Measurements from ENCODE around the gene VASH1. TPM values are rescaled to one million over a fixed set of nuclear protein-coding genes. Genes with fewer than 3 reads are reported as not detected.
"Not testable (repeated sequence)": the region's sequence is repeated elsewhere in the genome, so short reads cannot be mapped to it uniquely, and the experiment has no call there.

The VASH1 gene
- total and polyA plus RNA-seq, 2 donors from 2014 or later: 4.1 to 14.7 TPM

DNA sequence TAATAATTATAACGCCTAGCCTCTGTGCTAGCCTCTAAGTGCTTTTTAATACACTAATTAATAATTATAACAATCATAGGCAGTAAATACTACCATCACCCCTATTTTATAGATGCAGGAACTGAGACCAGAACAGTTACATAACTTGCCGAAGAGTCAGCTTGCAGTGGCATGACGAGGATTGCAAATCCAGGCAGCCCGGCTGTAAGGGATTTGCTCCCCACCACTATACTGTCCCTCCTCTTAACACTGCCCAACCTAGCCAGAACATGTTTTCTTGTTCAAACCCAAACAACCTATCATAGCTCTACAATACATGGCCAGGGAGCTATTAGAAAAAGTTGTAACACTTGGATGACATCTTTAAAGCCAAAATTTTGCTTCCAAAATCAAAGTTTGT lies 33.9 kb upstream of the VASH1 start:
- H3K27ac ChIP-seq (ENCODE audit: low read depth in 2 of 2, low read length in 2 of 2): no peak overlapping the region

DNA sequence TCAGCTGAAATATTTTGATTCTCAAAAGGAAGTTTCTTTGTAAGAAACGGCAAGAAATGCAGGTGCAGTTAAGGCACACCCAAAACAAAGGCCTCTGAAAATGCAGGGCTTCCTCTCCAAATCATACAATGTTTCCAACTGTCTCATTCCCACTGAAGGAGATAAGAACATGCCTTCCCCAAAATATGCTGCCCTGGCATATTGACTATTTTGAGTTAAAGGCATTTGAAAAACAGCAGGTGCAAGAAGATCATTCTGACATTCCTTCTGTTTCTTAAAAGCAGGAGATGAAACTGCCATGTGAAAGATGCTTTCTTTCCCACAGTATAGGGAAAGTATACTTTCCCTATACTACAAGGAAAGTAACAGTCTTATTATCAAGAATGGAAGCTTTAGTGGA lies 33.4 kb upstream of the VASH1 start:
- FAIRE-seq (no peak), DNase-seq (no peak)
- H3K27ac ChIP-seq (ENCODE audit: low read depth in 2 of 2, low read length in 2 of 2): no peak overlapping the region
- no peak overlapping the region for H3K4me3 ChIP-seq (ENCODE audit: low read length in 3 of 3)
- TF ChIP-seq, protein P1, sequence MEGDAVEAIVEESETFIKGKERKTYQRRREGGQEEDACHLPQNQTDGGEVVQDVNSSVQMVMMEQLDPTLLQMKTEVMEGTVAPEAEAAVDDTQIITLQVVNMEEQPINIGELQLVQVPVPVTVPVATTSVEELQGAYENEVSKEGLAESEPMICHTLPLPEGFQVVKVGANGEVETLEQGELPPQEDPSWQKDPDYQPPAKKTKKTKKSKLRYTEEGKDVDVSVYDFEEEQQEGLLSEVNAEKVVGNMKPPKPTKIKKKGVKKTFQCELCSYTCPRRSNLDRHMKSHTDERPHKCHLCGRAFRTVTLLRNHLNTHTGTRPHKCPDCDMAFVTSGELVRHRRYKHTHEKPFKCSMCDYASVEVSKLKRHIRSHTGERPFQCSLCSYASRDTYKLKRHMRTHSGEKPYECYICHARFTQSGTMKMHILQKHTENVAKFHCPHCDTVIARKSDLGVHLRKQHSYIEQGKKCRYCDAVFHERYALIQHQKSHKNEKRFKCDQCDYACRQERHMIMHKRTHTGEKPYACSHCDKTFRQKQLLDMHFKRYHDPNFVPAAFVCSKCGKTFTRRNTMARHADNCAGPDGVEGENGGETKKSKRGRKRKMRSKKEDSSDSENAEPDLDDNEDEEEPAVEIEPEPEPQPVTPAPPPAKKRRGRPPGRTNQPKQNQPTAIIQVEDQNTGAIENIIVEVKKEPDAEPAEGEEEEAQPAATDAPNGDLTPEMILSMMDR (IDR thresholded peaks at IDR 0.05; ENCODE audit: borderline replicate concordance, extremely low read depth, insufficient read depth): no peak
- H3K4me1 ChIP-seq (ENCODE audit: control insufficient read depth in 2 of 3, insufficient read depth in 2 of 3, low read depth in 1 of 3, low read length in 3 of 3): no peaks in the 10 kb centered on the region
- H3K9me3 ChIP-seq (ENCODE audit: control insufficient read depth in 2 of 3, insufficient read depth in 1 of 3, low read length in 3 of 3): no peaks in the 10 kb centered on the region
- no peaks in the 10 kb centered on the region for H3K36me3 ChIP-seq (ENCODE audit: control insufficient read depth in 2 of 3, insufficient read depth in 3 of 3, low read length in 3 of 3)
- H3K27me3 ChIP-seq (ENCODE audit: control insufficient read depth, insufficient read depth, low read length): no peaks in the 10 kb centered on the region
- intact Hi-C loops (cut with DNase I): no loop called here
- H3K9ac ChIP-seq (ENCODE audit: low read length in 3 of 3): no peak overlapping the region

More for the DNA sequence above, 33.9 kb upstream of the VASH1 start:
- Histone ChIP-seq H3K9ac (ENCODE audit: low read length in 3 of 3) (no peak overlapping the region), H3K4me3 (ENCODE audit: low read length in 3 of 3) (no peak overlapping the region), H3K27me3 (ENCODE audit: control insufficient read depth, insufficient read depth, low read length) (no peaks in the 10 kb centered on the region), H3K4me1 (ENCODE audit: control insufficient read depth in 2 of 3, insufficient read depth in 2 of 3, low read depth in 1 of 3, low read length in 3 of 3) (no peaks in the 10 kb centered on the region), H3K9me3 (ENCODE audit: control insufficient read depth in 2 of 3, insufficient read depth in 1 of 3, low read length in 3 of 3) (no peaks in the 10 kb centered on the region), H3K36me3 (ENCODE audit: control insufficient read depth in 2 of 3, insufficient read depth in 3 of 3, low read length in 3 of 3) (no peaks in the 10 kb centered on the region)
- DNase-seq (no peak), FAIRE-seq (no peak)
- TF ChIP-seq, protein P1 (IDR thresholded peaks at IDR 0.05; ENCODE audit: borderline replicate concordance, extremely low read depth, insufficient read depth): no peak
- intact Hi-C loops (cut with DNase I): no loop called here

DNA sequence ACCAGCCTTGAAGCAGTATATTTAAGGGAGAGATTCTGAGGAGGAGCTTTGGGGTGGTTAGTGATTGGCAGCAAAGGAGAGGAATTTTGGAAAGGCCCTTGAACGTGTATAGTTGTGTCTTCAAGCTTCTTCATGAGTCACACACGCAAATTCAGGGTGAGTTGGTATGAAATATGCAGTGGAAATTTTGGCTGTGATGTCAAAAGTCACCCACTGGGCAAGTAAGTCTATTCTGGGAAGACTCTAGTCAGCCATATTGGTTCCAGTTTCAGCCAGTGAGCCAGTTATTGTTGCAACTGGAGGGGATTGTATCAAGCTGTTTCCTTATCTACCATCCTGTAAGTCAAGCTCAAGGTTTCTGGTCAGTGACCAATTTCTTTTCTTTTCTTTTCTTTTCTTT lies 32.0 kb upstream of the VASH1 start:
- TF ChIP-seq, protein P1 (IDR thresholded peaks at IDR 0.05; ENCODE audit: borderline replicate concordance, extremely low read depth, insufficient read depth): no peak
- Histone ChIP-seq H3K27me3 (ENCODE audit: control insufficient read depth, insufficient read depth, low read length) (no peaks in the 10 kb centered on the region), H3K36me3 (ENCODE audit: control insufficient read depth in 2 of 3, insufficient read depth in 3 of 3, low read length in 3 of 3) (no peaks in the 10 kb centered on the region), H3K27ac (ENCODE audit: low read depth in 2 of 2, low read length in 2 of 2) (no peak overlapping the region), H3K9ac (ENCODE audit: low read length in 3 of 3) (no peak overlapping the region), H3K9me3 (ENCODE audit: control insufficient read depth in 2 of 3, insufficient read depth in 1 of 3, low read length in 3 of 3) (no peaks in the 10 kb centered on the region), H3K4me1 (ENCODE audit: control insufficient read depth in 2 of 3, insufficient read depth in 2 of 3, low read depth in 1 of 3, low read length in 3 of 3) (no peaks in the 10 kb centered on the region), H3K4me3 (ENCODE audit: low read length in 3 of 3) (no peak overlapping the region)
- DNase-seq (no peak), FAIRE-seq (no peak)
- intact Hi-C loops (cut with DNase I): no loop called here

DNA sequence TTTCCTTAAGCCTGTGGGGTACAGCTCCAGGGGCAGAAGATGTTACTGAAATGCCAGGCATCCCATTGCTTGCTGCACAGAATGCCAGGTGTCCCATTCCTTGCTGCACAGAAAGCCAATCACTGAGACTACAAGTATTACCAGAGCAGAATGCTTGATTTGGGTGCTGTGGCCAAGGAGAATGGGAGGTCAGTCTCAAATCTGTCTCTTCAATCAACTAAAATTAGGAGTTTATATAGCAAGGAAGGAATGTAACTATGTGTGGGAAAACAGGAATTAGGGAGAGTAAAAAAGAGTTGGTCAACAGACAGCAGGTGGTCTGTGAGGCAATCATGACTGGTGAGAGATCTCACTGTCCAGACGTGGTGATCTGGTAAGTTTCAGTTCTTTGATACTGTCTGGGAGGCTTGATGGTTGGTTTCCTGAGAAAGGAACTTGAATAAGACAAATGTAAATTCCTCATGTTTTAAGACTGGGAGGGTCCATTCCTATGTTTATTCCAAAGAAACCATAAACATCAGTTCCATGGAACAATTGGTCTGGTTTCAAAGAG lies 31.2 kb upstream of the VASH1 start:
- Histone ChIP-seq H3K4me3 (ENCODE audit: low read length in 3 of 3) (no peak overlapping the region), H3K9ac (ENCODE audit: low read length in 3 of 3) (no peak overlapping the region), H3K36me3 (ENCODE audit: control insufficient read depth in 2 of 3, insufficient read depth in 3 of 3, low read length in 3 of 3) (no peaks in the 10 kb centered on the region), H3K27me3 (ENCODE audit: control insufficient read depth, insufficient read depth, low read length) (no peaks in the 10 kb centered on the region), H3K4me1 (ENCODE audit: control insufficient read depth in 2 of 3, insufficient read depth in 2 of 3, low read depth in 1 of 3, low read length in 3 of 3) (no peaks in the 10 kb centered on the region), H3K27ac (ENCODE audit: low read depth in 2 of 2, low read length in 2 of 2) (no peak overlapping the region), H3K9me3 (ENCODE audit: control insufficient read depth in 2 of 3, insufficient read depth in 1 of 3, low read length in 3 of 3) (no peaks in the 10 kb centered on the region)
- FAIRE-seq: no peak
- intact Hi-C loops (cut with DNase I): no loop called here
- TF ChIP-seq, protein P1 (IDR thresholded peaks at IDR 0.05; ENCODE audit: borderline replicate concordance, extremely low read depth, insufficient read depth): no peak
- DNase-seq: no peak

DNA sequence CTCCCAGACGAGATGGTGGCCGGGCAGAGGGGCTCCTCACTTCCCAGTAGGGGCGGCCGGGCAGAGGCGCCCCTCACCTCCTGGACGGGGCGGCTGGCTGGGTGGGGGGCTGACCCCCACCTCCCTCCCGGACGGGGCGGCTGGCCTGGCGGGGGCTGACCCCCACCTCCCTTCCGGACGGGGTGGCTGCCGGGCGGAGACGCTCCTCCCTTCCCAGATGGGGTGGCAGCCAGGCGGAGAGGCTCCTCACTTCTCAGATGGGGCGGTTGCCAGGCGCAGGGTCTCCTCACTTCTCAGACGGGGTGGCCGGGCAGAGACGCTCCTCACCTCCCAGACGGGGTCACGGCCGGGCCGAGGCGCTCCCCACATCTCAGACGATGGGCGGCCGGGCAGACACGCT lies 26.8 kb upstream of the VASH1 start:
- H3K9me3 ChIP-seq (ENCODE audit: control insufficient read depth in 2 of 3, insufficient read depth in 1 of 3, low read length in 3 of 3); H3K4me1 ChIP-seq (ENCODE audit: control insufficient read depth in 2 of 3, insufficient read depth in 2 of 3, low read depth in 1 of 3, low read length in 3 of 3); H3K9ac ChIP-seq (ENCODE audit: low read length in 3 of 3); H3K36me3 ChIP-seq (ENCODE audit: control insufficient read depth in 2 of 3, insufficient read depth in 3 of 3, low read length in 3 of 3); H3K27me3 ChIP-seq (ENCODE audit: control insufficient read depth, insufficient read depth, low read length); DNase-seq; H3K27ac ChIP-seq (ENCODE audit: low read depth in 2 of 2, low read length in 2 of 2); H3K4me3 ChIP-seq (ENCODE audit: low read length in 3 of 3); intact Hi-C loops (cut with DNase I); FAIRE-seq: not testable (repeated sequence)

Data from kidney (tissue), 14 donors.